SK-N-SH treated with all-trans-retinoic acid at 6 μM for 48 hours (cell line): ENCODE data around the gene PARP1.

ENCODE experiments used
- ATAC-seq: fragments of 200-7000 bp; cut with Tn5 transposase; 3 replicates; pipeline ENCODE4 v1.9.1; 2020; ENCODE audit warnings: mild to moderate bottlenecking, moderate library complexity
- ARNTL ChIP-seq: fragments of 450-650 bp; formaldehyde crosslinking; IDR thresholded peaks from 2 replicates; pipeline ENCODE4 v1.5.0; 2020; ENCODE audit warnings: low read depth, mild to moderate bottlenecking, moderate library complexity, borderline replicate concordance
- BACH2 ChIP-seq: fragments of 250-450 bp; sonication (Bioruptor Pico); IDR thresholded peaks from 2 replicates; pipeline ENCODE4 v1.9.0; 2021; ENCODE audit warnings: mild to moderate bottlenecking, borderline replicate concordance
- CREB5 ChIP-seq: fragments of 250-450 bp; sonication (Bioruptor Pico); IDR thresholded peaks from 2 replicates; pipeline ENCODE4 v1.5.1; 2020; ENCODE audit warnings: low read depth, mild to moderate bottlenecking, moderate library complexity
- CSDC2 ChIP-seq: fragments of 250-450 bp; sonication (Bioruptor Pico); IDR thresholded peaks from 2 replicates; pipeline ENCODE4 v1.5.0; 2020; ENCODE audit warnings: mild to moderate bottlenecking, moderate library complexity
- CSRNP3 ChIP-seq: fragments of 250-450 bp; sonication (Bioruptor Pico); IDR thresholded peaks from 2 replicates; pipeline ENCODE4 v1.5.1; 2021; ENCODE audit warnings: mild to moderate bottlenecking, moderate library complexity
- ESRRG ChIP-seq: fragments of 250-450 bp; sonication (Bioruptor Pico); IDR thresholded peaks from 2 replicates; pipeline ENCODE4 v1.6.1; 2021; ENCODE audit warnings: mild to moderate bottlenecking
- GLIS3 ChIP-seq: fragments of 250-450 bp; sonication (Bioruptor Pico); IDR thresholded peaks from 2 replicates; pipeline ENCODE4 v1.5.0; 2020; ENCODE audit warnings: mild to moderate bottlenecking, moderate library complexity
- ISL1 ChIP-seq: fragments of 250-450 bp; sonication (Bioruptor Pico); IDR thresholded peaks from 2 replicates; pipeline ENCODE4 v2.1.2; 2022; ENCODE audit warnings: mild to moderate bottlenecking, moderate library complexity
- OSR1 ChIP-seq: fragments of 250-450 bp; sonication (Bioruptor Pico); IDR thresholded peaks from 2 replicates; pipeline ENCODE4 v1.8.0; 2022; ENCODE audit warnings: moderate library complexity, mild to moderate bottlenecking, inconsistent platforms
- POU6F1 ChIP-seq: fragments of 250-450 bp; sonication (Bioruptor Pico); IDR thresholded peaks from 2 replicates; pipeline ENCODE4 v1.8.0; 2021; ENCODE audit warnings: low read depth, mild to moderate bottlenecking, moderate library complexity, borderline replicate concordance
- PPARA ChIP-seq: fragments of 250-450 bp; sonication (Bioruptor Pico); IDR thresholded peaks from 2 replicates; pipeline ENCODE4 v1.5.0; 2020; ENCODE audit warnings: mild to moderate bottlenecking, borderline replicate concordance
- RARB ChIP-seq: fragments of 250-450 bp; sonication (Bioruptor Pico); IDR thresholded peaks from 2 replicates; pipeline ENCODE4 v1.8.0; 2021; ENCODE audit warnings: mild to moderate bottlenecking, moderate library complexity
- SNAI2 ChIP-seq: fragments of 250-450 bp; sonication (Bioruptor Pico); IDR thresholded peaks from 2 replicates; pipeline ENCODE4 v1.5.0; 2020; ENCODE audit warnings: mild to moderate bottlenecking, moderate library complexity
- TCF4 ChIP-seq: fragments of 250-450 bp; sonication (Bioruptor Pico); IDR thresholded peaks from 2 replicates; pipeline ENCODE4 v1.8.0; 2021; ENCODE audit warnings: mild to moderate bottlenecking, moderate library complexity, borderline replicate concordance
- TOX ChIP-seq: fragments of 250-450 bp; sonication (Bioruptor Pico); IDR thresholded peaks from 2 replicates; pipeline ENCODE4 v1.8.0; 2021; ENCODE audit warnings: mild to moderate bottlenecking, moderate library complexity, borderline replicate concordance
- ZFP3 ChIP-seq: fragments of 250-450 bp; sonication (Bioruptor Pico); IDR thresholded peaks from 2 replicates; pipeline ENCODE4 v1.5.0; 2020; ENCODE audit warnings: mild to moderate bottlenecking, moderate library complexity
- ZFP30 ChIP-seq: fragments of 450-650 bp; formaldehyde crosslinking; IDR thresholded peaks from 2 replicates; pipeline ENCODE4 v1.5.0; 2022; ENCODE audit warnings: mild to moderate bottlenecking, moderate library complexity
- ZNF565 ChIP-seq: fragments of 450-650 bp; formaldehyde crosslinking; conservative IDR thresholded peaks from 2 replicates; pipeline ENCODE4 v1.5.0; 2020; ENCODE audit warnings: low read depth, mild to moderate bottlenecking, moderate library complexity
- ZNF70 ChIP-seq: fragments of 450-650 bp; formaldehyde crosslinking; IDR thresholded peaks from 2 replicates; pipeline ENCODE4 v1.5.0; 2020; ENCODE audit warnings: mild to moderate bottlenecking, moderate library complexity
- ZNF8 ChIP-seq: fragments of 450-650 bp; formaldehyde crosslinking; IDR thresholded peaks from 2 replicates; pipeline ENCODE4 v1.5.0; 2020; ENCODE audit warnings: mild to moderate bottlenecking, moderate library complexity

Gene PARP1

GRCh38 chr1:226397011-226397926 is 10.6 kb downstream of the PARP1 start (continued):
- no peak for TF ChIP-seq POU6F1 (CRISPR knock-in tag)
- TF ChIP-seq CSDC2 (CRISPR knock-in tag), result no peak
- TF ChIP-seq CSRNP3 (CRISPR knock-in tag), result no peak
- TF ChIP-seq ISL1 (CRISPR knock-in tag), result no peak
- TF ChIP-seq ZFP3, result no peak
- no peak for TF ChIP-seq ZNF70
- TF ChIP-seq ZNF8 (CRISPR knock-in tag), result no peak
- TF ChIP-seq CREB5, result no peak
- TF ChIP-seq RARB (CRISPR knock-in tag), result no peak
- no peak for TF ChIP-seq ZFP30 (CRISPR knock-in tag)

- TF ChIP-seq ARNTL (no peak), GLIS3 (CRISPR knock-in tag) (no peak)
- ATAC-seq, result no peak
Measured at GRCh38 chr1:226395753-226396152, 12.1 kb downstream of the PARP1 start.

GRCh38 chr1:226394462-226394861 is 13.4 kb downstream of the PARP1 start:
- ATAC-seq, result no peak

GRCh38 chr1:226390681-226391080 is 17.2 kb downstream of the PARP1 start:
- TF ChIP-seq RARB (CRISPR knock-in tag) (no peak), BACH2 (no peak), ARNTL (no peak), ZNF8 (CRISPR knock-in tag) (no peak), CSRNP3 (CRISPR knock-in tag) (no peak), CSDC2 (CRISPR knock-in tag) (no peak), SNAI2 (CRISPR knock-in tag) (no peak), TOX (CRISPR knock-in tag) (no peak), ZNF565 (no peak), PPARA (CRISPR knock-in tag) (no peak)
- no peak for ATAC-seq

More at GRCh38 chr1:226394462-226394861, 13.4 kb downstream of the PARP1 start:
- no peak for TF ChIP-seq ZNF565
- TF ChIP-seq BACH2, result no peak
- no peak for TF ChIP-seq PPARA (CRISPR knock-in tag)
- TF ChIP-seq POU6F1 (CRISPR knock-in tag), result no peak
- no peak for TF ChIP-seq ARNTL
- no peak for TF ChIP-seq ZFP30 (CRISPR knock-in tag)
- TF ChIP-seq TCF4 (CRISPR knock-in tag), result no peak
- TF ChIP-seq GLIS3 (CRISPR knock-in tag), result no peak
- no peak for TF ChIP-seq OSR1 (CRISPR knock-in tag)
- TF ChIP-seq CREB5, result no peak
- no peak for TF ChIP-seq ESRRG (CRISPR knock-in tag)
- no peak for TF ChIP-seq CSDC2 (CRISPR knock-in tag)
- no peak for TF ChIP-seq ZFP3
- TF ChIP-seq TOX (CRISPR knock-in tag), result no peak
